GM19035 (cell line): ENCODE data around the gene PGK2.

ENCODE experiments used
- ATAC-seq: cut with Tn5 transposase; IDR thresholded peaks from one replicate; pipeline ENCODE4 v1.9.1; 2021; ENCODE audit not compliant: unreplicated experiment

PGK2 gene

DNA sequence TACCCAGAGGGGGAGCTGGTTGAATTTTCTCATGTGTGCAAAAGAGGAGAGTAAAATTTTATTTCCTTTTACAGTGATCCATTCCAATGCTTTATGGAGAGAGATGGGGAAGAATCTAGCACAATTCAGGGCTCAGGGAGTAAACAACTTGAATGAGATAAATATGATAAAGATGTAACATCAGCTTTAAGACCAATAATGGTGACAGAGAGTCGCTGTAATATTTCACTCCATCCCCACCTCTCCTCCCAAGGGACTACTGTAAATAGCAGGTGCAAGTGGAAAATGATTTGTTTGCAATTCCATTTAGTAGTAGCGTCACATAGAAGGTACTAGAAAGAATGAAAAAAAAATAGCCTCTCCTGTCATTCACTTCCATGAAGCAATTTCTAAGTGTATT is 47.7 kb downstream of the PGK2 start:
- no peak for ATAC-seq

DNA sequence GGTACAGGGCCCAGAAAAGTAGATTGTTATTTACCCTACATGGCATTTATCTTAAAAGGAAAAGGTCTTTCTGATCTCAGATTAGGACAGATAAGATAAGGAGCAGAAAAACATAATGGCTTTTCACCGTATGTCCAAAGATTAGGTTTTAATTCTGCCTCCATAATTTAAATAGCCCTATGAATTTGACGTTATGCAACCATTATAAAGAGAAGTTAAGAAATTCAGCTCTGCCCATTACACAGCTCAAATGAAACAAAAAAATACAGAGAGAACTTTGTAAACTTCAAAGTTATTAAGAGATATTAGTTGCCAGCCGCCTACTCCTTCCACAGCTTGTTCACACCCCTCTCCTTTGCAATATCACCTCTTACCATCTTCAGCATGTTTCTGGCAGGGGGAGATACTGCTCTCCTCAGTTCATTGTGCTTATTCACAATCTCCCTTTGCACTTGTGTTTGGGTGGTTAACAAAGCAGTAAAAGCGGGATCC is 51.0 kb downstream of the PGK2 start:
- ATAC-seq = no peak
